Small intestine (tissue), 7 donors: ENCODE results near the gene COMMD10. TPM values are rescaled to one million over a fixed set of nuclear protein-coding genes. Genes with fewer than 3 reads are reported as not detected.

Experiments
- DNase-seq, 2 donors: peaks; one replicate each; pipeline versions ENCODE4 v3.0.0 to v3.0.0-alpha.2; 2013
- FAIRE-seq: peaks from 2 replicates; lab custom pipeline; 2012; peaks lifted over from hg19 to GRCh38; lab: Jason Lieb, UNC
- H3K27ac ChIP-seq, 3 donors: one replicate each; pipeline ENCODE4 v1.5.1; 2013; ENCODE audit warnings: low read length in 2 of 3, mild to moderate bottlenecking in 2 of 3, control low read depth in 1 of 3, inconsistent platforms in 1 of 3, low read depth in 1 of 3, moderate library complexity in 1 of 3
- H3K27me3 ChIP-seq, 3 donors: one replicate each; pipeline ENCODE4 v1.6.1; 2013; ENCODE audit warnings: low read length in 3 of 3, inconsistent platforms in 1 of 3; ENCODE audit not compliant: control insufficient read depth in 3 of 3, insufficient read depth in 3 of 3
- H3K36me3 ChIP-seq, 3 donors: one replicate each; pipeline ENCODE4 v1.6.1; 2013; ENCODE audit warnings: low read length in 3 of 3, inconsistent platforms in 1 of 3, low read depth in 1 of 3, mild to moderate bottlenecking in 1 of 3, moderate library complexity in 1 of 3; ENCODE audit not compliant: control insufficient read depth in 3 of 3, insufficient read depth in 2 of 3
- H3K4me1 ChIP-seq, 3 donors: one replicate each; pipeline ENCODE4 v1.6.1; 2013; ENCODE audit warnings: low read length in 2 of 3, inconsistent platforms in 1 of 3, low read depth in 1 of 3, mild to moderate bottlenecking in 1 of 3, moderate library complexity in 1 of 3; ENCODE audit not compliant: control insufficient read depth in 3 of 3, insufficient read depth in 2 of 3
- H3K4me3 ChIP-seq, 3 donors: one replicate each; pipeline ENCODE4 v1.5.1; 2013; ENCODE audit warnings: low read length in 3 of 3, control low read depth in 1 of 3, inconsistent platforms in 1 of 3, low read depth in 1 of 3, mild to moderate bottlenecking in 1 of 3, moderate library complexity in 1 of 3
- H3K9me3 ChIP-seq, 2 donors: one replicate each; pipeline ENCODE4 v1.6.1; 2013; ENCODE audit warnings: low read depth in 1 of 2, low read length in 1 of 2; ENCODE audit not compliant: control insufficient read depth in 2 of 2, insufficient read depth in 1 of 2
- WGBS, 3 donors: extraction: QIAGEN DNeasy Blood & Tissue Kit; methylation state at CpG; one replicate each; pipeline ENCODE4 v1.1.7; 2013; 5-methylcytosine and 5-hydroxymethylcytosine counted together
- polyA plus RNA-seq, 4 donors: library from polyadenylated mRNA; stranded (reverse) in 3 of 4; unstranded in 1 of 4; fragments of 200-250 nt in 3 of 4; fragments of 120-200 nt in 1 of 4; gene quantifications; one replicate each; pipeline versions ENCODE4 v1.2.1 to v1.2.3, GENCODE V29; 2013
- donor health status: healthy with polysubstance abuse.
- donor health status: control.
- donor health status: control.
- donor health status: Bipolar disorder and iron deficiency.
- donor health status: healthy.

Gene COMMD10
- polyA plus RNA-seq, 4 donors, result 19.7 to 70.3 (median 23.2) TPM

DNA sequence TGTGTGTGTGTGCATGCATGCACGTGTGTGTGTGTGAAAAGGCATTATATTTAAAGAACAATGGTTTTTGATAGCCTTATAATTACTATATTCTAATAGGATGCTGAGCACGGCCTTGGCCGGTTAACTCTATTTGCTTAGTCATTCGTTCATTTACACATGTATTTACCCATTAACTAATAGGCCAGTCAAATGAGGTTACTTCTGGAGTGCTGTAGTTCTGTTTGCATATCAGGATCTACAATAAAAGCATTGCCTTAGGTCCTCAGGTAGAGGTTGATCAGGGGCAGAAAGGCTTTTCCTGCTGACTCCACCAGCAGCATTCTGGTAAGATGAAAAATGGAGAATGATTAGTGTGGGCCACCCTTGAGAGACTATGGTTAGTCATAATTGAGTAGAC is 219.0 kb downstream of the COMMD10 start:
- Histone ChIP-seq H3K9me3 (peaks cover 0 to 24% of the 10 kb centered on the region in 2 donors), H3K36me3 (peaks cover 6 to 19% (median 12%) of the 10 kb centered on the region in 3 donors), H3K4me1 (no peaks in the 10 kb centered on the region), H3K27ac (no peak overlapping the region), H3K4me3 (no peak overlapping the region), H3K27me3 (no peaks in the 10 kb centered on the region)
- WGBS, 3 donors, result 79 to 93% (median 92%) methylated on average over 4 of the region's 4 CpGs
- DNase-seq (no peak), FAIRE-seq (no peak)

- no peak for FAIRE-seq
These were observed 221.1 kb downstream of the COMMD10 start for GRCh38 chr5:116305899-116306298.

GRCh38 chr5:116306846-116307245 is 222.0 kb downstream of the COMMD10 start:
- no peak for FAIRE-seq
- Histone ChIP-seq H3K36me3 (peaks cover 4 to 19% (median 12%) of the 10 kb centered on the region in 3 donors), H3K4me1 (no peaks in the 10 kb centered on the region), H3K27ac (no peak overlapping the region), H3K27me3 (no peaks in the 10 kb centered on the region), H3K9me3 (peaks cover 0 to 28% of the 10 kb centered on the region in 2 donors), H3K4me3 (no peak overlapping the region)
- DNase-seq, result no peak
- 94 to 98% (median 95%) methylated on average over 2 of the region's 2 CpGs for WGBS, 3 donors

More at GRCh38 chr5:116305899-116306298, 221.1 kb downstream of the COMMD10 start:
- Histone ChIP-seq H3K4me3 (no peak overlapping the region), H3K4me1 (no peaks in the 10 kb centered on the region), H3K9me3 (peaks cover 0 to 28% of the 10 kb centered on the region in 2 donors), H3K36me3 (peaks cover 4 to 19% (median 12%) of the 10 kb centered on the region in 3 donors), H3K27ac (no peak overlapping the region), H3K27me3 (no peaks in the 10 kb centered on the region)
- WGBS, 3 donors, result 98 to 100% (median 100%) methylated on average over 1 of the region's 1 CpG
- DNase-seq, result no peak

GRCh38 chr5:116308391-116308790 is 223.6 kb downstream of the COMMD10 start:
- peaks cover 4 to 20% (median 12%) of the 10 kb centered on the region in 3 donors for H3K36me3 ChIP-seq
- 95 to 97% (median 96%) methylated on average over 3 of the region's 3 CpGs for WGBS, 3 donors
- no peak for FAIRE-seq

DNA sequence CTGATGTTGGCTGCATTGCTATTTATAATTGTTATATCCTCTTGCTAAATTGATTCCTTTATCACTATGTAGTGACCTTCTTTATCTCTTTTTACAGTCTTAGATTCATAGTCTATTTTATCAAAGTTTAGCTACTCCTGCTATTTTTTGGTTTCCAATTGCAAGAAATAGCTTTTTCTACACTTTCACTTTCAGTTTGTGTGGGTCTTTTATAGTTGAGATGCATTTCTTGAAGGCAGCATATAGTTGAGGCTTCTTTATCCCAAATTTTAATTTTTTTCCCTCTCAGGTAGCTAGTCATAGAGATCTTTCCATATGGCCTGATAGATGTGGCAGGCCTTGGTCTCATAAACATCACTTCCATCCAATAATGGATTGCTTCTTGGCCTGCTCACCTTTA is 228.5 kb downstream of the COMMD10 start:
- Histone ChIP-seq H3K4me1 (no peaks in the 10 kb centered on the region), H3K36me3 (peaks cover 0 to 6% (median 3%) of the 10 kb centered on the region in 3 donors), H3K27ac (no peak overlapping the region), H3K9me3 (peaks cover 0 to 20% of the 10 kb centered on the region in 2 donors), H3K27me3 (no peaks in the 10 kb centered on the region), H3K4me3 (no peak overlapping the region)
- no peak for DNase-seq
- FAIRE-seq, result no peak

More at GRCh38 chr5:116308391-116308790, 223.6 kb downstream of the COMMD10 start:
- Histone ChIP-seq H3K9me3 (peaks cover 0 to 28% of the 10 kb centered on the region in 2 donors), H3K27ac (no peak overlapping the region), H3K4me3 (no peak overlapping the region), H3K4me1 (no peaks in the 10 kb centered on the region), H3K27me3 (no peaks in the 10 kb centered on the region)
- DNase-seq, result no peak

DNA sequence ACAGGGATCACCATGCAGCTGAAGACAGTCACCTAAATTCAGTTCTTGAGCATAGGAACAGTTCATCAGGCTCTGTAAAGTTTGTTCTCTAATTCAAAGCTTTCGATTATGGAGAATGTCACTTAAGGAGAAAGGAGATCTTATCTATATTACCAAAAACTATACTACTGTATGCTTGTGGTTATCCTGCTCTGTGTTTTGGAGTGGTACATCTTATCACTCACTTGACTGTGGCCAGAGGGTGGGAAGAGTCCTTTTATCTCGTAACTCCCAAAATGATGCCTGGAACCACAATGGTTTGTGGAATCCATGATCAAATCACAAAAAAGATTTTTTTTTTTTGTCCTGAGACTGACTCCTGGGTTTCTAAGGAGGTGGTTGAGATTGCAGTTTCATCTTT is 230.7 kb downstream of the COMMD10 start:
- no peak overlapping the region for H3K27ac ChIP-seq
- 82 to 96% (median 89%) methylated on average over 2 of the region's 2 CpGs for WGBS, 3 donors
- no peaks in the 10 kb centered on the region for H3K27me3 ChIP-seq
- no peaks in the 10 kb centered on the region for H3K4me1 ChIP-seq
- peaks cover 3 to 6% (median 3%) of the 10 kb centered on the region in 3 donors for H3K36me3 ChIP-seq
- peaks cover 0 to 19% of the 10 kb centered on the region in 2 donors for H3K9me3 ChIP-seq
- DNase-seq (no peak), FAIRE-seq (no peak)
- no peak overlapping the region for H3K4me3 ChIP-seq

DNA sequence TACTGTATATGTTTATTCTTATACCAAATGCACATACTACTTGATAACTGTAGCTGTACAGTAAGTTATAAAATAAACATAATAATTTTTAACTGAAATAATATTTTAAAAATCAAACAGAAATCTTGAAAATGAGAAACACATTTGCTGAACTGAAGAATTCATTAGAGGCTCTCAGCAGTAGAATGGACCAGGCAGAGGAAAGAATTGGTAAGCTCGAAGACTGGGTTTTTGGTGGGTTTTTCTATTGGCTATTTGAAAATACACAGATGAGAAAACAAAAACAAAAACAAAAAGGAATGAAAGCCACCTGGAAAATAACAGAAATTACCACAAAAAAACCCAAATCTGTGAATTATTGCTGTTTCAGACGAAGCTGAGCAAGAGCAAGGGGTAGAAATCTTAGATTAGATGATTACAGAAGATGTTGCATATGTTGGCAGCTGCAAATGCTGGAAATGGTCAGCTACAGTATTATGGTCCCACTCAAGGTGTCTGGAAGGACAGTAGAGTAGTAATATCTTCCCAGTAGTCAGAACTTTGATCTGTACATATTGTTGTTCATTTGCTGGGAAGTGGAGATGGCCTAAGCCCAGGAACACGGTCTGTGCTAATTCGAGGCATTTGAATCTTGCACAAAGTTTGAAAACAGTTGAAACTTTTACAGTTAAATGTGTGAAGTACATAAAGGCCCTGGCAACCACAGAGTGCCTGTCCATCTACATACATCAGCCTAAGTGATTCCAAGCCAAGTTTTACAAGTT is 233.4 kb downstream of the COMMD10 start:
- H3K36me3 ChIP-seq, result peaks cover 3 to 9% (median 3%) of the 10 kb centered on the region in 3 donors
- no peak overlapping the region for H3K27ac ChIP-seq
- no peak overlapping the region for H3K4me3 ChIP-seq
- no peaks in the 10 kb centered on the region for H3K27me3 ChIP-seq
- DNase-seq, result no peak
- WGBS, 3 donors, result 94 to 98% (median 95%) methylated on average over 4 of the region's 4 CpGs
- H3K4me1 ChIP-seq, result no peaks in the 10 kb centered on the region
- FAIRE-seq, result no peak
- peaks cover 0 to 22% of the 10 kb centered on the region in 2 donors for H3K9me3 ChIP-seq

- Histone ChIP-seq H3K27ac (no peak overlapping the region), H3K4me1 (no peaks in the 10 kb centered on the region), H3K36me3 (peaks cover 3 to 9% (median 8%) of the 10 kb centered on the region in 3 donors), H3K4me3 (no peak overlapping the region), H3K9me3 (peaks cover 0 to 33% of the 10 kb centered on the region in 2 donors), H3K27me3 (no peaks in the 10 kb centered on the region)
- DNase-seq (no peak), FAIRE-seq (no peak)
These were observed 235.7 kb downstream of the COMMD10 start for GRCh38 chr5:116320486-116320885.
